ENCODE results near the gene C1QB.

- TF ChIP-seq CTCF (IDR thresholded peaks at IDR 0.05; ENCODE audit: insufficient read depth, low read length) (no peak), GABPA (IDR thresholded peaks at IDR 0.05; ENCODE audit: low read depth) (no peak), POLR2AphosphoS5 (IDR thresholded peaks at IDR 0.05; ENCODE audit: low read depth) (no peak), REST (IDR thresholded peaks at IDR 0.05; ENCODE audit: insufficient replicate concordance, low read depth) (no peak), SPI1 (IDR thresholded peaks at IDR 0.05; ENCODE audit: borderline replicate concordance, low read depth) (no peak)
Observed at GRCh38 chr1:22633697-22634463, 19.2 kb upstream of the C1QB start.

All from HL-60 (cell line).